Measurements from ENCODE around the gene ITPK1. TPM values are rescaled to one million over a fixed set of nuclear protein-coding genes. Genes with fewer than 3 reads are reported as not detected.

Gene ITPK1
- total RNA-seq, 2 experiments from 2014 or later = 17.8 to 34.7 TPM

DNA sequence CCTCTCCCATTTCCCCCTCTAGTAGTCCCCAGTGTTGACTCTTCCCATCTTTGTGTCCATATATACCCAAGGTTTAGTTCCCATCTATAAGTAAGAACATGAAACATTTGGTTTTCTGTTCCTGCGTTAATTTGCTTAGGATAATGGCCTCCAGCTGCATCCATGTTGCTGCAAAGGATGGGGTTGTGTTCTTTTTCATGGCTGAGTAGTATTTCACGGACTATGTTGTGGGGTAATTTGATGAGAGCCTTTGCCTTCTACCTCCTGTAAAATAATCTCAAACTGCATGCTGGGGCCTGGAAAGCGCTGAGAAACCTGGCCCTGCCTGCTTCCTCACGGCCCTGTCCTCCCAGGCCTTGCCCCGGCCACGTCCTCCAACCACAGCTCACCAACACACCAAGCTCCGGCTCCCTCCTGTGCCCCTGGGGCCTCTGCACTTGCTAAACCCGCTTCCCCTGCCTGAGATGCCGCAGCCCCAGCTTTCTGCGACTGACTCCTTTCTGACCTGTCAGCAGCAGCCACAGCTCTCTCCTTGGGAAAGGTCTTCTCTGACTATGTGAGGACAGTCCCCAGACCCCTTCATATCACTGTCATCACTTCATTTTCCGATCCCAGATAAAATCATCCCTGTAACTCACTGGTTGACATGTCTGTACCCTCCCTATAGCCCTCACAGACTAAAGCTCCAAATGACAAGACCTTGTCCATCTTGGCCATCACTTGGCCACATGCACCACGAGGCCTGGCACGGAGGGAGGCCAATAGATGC lies 19.8 kb downstream of the ITPK1 start:
- no peak for TF ChIP-seq EZH2phosphoT487 (IDR thresholded peaks at IDR 0.05; ENCODE audit: borderline replicate concordance, low read depth, low read length)
- TF ChIP-seq, protein P1, sequence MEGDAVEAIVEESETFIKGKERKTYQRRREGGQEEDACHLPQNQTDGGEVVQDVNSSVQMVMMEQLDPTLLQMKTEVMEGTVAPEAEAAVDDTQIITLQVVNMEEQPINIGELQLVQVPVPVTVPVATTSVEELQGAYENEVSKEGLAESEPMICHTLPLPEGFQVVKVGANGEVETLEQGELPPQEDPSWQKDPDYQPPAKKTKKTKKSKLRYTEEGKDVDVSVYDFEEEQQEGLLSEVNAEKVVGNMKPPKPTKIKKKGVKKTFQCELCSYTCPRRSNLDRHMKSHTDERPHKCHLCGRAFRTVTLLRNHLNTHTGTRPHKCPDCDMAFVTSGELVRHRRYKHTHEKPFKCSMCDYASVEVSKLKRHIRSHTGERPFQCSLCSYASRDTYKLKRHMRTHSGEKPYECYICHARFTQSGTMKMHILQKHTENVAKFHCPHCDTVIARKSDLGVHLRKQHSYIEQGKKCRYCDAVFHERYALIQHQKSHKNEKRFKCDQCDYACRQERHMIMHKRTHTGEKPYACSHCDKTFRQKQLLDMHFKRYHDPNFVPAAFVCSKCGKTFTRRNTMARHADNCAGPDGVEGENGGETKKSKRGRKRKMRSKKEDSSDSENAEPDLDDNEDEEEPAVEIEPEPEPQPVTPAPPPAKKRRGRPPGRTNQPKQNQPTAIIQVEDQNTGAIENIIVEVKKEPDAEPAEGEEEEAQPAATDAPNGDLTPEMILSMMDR (conservative IDR thresholded peaks at IDR 0.05; ENCODE audit: low read length) = no peak
- Histone ChIP-seq H3K9me3 (ENCODE audit: low read length) (no peaks in the 10 kb centered on the region), H3K36me3 (ENCODE audit: insufficient read depth, low read length) (no peaks in the 10 kb centered on the region), H3K27ac (ENCODE audit: low read depth, low read length, poor library complexity, severe bottlenecking) (no peak overlapping the region), H3K9me2 (ENCODE audit: insufficient read depth, low read length) (no peaks in the 10 kb centered on the region), H3K4me3 (ENCODE audit: low read depth, low read length, poor library complexity, severe bottlenecking) (no peak overlapping the region), H2AFZ (ENCODE audit: low read length) (no peak overlapping the region), H3K4me1 (ENCODE audit: insufficient read depth, low read length, poor library complexity, severe bottlenecking) (no peaks in the 10 kb centered on the region), H3K79me2 (ENCODE audit: insufficient read depth, low read depth, low read length) (no peaks in the 10 kb centered on the region), H3K4me2 (ENCODE audit: low read length) (no peak overlapping the region), H4K20me1 (ENCODE audit: insufficient read depth, low read length) (peaks cover 9% of the 10 kb centered on the region; the same call in 1 of the 2 replicates)
- BruUV-seq (replicated peaks) = no TSS peak
- no peak for DNase-seq (ENCODE audit: low spot score)
- ChIA-PET POLR2A (interaction anchor here (0.7 kb wide), 1 partner anchor 273 kb away, joined by 3 read pairs; no protein-coding TSS in a partner anchor), CTCF (ENCODE audit: unreplicated experiment) (no interaction called here)
- intact Hi-C loops (cut with micrococcal nuclease; ENCODE audit: unreplicated experiment) = no loop called here

DNA sequence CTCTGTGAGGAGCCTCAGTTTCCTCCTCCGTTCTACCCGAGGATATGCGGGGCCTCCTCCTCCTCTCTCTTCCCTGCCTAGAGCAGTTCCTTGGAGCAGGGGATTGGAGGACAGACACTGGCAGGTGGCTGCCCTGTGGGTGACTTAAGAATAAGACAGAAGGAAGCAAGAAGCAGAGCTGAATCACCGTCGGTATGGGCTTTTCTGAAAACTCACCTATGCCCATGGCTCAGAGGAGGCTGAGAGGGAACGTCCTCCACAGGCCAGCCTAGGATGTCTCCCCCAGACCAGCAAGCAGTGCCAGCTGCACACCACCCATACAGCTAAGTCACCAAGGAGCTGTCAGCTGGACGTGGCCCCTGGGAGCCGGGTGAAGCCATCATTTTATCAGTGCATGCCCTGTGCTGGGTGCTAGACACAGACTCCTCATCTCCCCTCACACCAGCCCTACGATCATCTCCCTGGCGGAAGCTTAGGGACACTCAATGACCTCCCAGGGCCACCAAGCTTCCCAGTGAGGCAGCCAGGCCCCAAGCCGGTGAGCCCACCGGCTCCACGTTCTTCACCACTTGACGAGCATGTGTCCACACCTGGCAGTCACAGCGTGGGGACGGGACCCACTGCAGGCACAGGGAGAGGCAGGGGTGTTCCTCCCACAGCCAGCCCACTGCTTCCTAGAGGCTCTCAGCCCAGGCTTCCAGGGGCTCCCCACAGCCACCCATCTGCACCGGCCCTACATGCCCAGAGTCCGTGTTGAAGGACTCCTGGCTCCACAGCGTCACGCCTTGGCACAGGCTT lies 21.4 kb downstream of the ITPK1 start:
- no peak for DNase-seq (ENCODE audit: low spot score)
- POLR2A ChIA-PET = no interaction called here
- Histone ChIP-seq H3K79me2 (ENCODE audit: insufficient read depth, low read depth, low read length) (no peaks in the 10 kb centered on the region), H3K4me2 (ENCODE audit: low read length) (no peak overlapping the region), H3K27ac (ENCODE audit: low read depth, low read length, poor library complexity, severe bottlenecking) (no peak overlapping the region), H2AFZ (ENCODE audit: low read length) (no peak overlapping the region), H3K4me1 (ENCODE audit: insufficient read depth, low read length, poor library complexity, severe bottlenecking) (no peaks in the 10 kb centered on the region), H3K4me3 (ENCODE audit: low read depth, low read length, poor library complexity, severe bottlenecking) (no peak overlapping the region), H3K9me3 (ENCODE audit: low read length) (no peaks in the 10 kb centered on the region), H3K9me2 (ENCODE audit: insufficient read depth, low read length) (no peaks in the 10 kb centered on the region), H3K36me3 (ENCODE audit: insufficient read depth, low read length) (no peaks in the 10 kb centered on the region), H4K20me1 (ENCODE audit: insufficient read depth, low read length) (0 out of 2 replicates have a peak, but pooled peaks cover 9% of the 10 kb centered on the region)
- intact Hi-C loops (cut with micrococcal nuclease; ENCODE audit: unreplicated experiment) = no loop called here
- no peak for TF ChIP-seq EZH2phosphoT487 (IDR thresholded peaks at IDR 0.05; ENCODE audit: borderline replicate concordance, low read depth, low read length)
- no TSS peak for BruUV-seq (replicated peaks)
- CTCF ChIA-PET (ENCODE audit: unreplicated experiment) = no interaction called here

DNA sequence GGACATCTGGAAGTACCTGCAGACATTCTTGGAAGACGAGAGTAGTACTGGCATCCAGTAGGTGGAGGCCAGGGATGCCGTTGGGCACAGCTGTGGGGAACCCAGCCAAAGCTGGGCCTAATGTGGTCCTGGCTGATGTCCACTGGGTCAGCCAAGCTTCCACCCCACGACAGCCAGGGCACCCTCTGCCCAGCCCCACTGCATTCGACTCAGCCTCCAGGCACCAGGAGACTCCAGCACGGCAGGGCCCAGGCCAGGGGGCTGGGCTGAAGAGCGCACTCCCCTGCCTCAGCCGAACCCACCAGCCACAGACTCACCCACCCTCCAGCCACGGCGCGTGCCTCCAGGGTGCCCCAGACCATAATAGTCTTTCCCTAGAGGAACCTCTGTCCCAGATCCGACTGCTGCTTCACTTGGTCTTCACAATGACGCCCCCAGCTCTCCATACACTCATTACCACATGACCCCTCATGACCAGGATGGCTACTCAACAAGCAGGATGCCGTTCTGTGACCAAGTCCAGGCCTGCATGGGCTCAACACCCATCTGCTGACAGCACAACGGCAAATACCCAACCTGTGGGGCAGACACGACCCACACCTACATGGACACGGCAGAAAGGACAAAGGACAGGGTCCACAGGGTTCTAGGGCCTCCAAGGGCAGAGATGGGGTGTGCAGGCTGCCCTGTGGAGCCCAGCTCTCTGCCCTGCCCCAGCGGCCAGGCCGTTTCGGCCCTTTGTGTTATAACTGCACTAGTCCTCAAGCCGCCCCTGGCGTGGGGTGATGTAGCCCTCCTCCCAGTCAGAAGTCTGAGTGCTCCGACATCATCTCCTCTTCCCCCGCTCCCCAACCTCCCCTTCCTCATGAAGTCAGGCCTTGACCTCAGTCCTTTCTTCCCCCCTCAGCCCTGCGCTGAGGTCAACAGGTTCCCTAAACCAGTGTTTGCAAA lies 22.8 kb downstream of the ITPK1 start:
- ChIA-PET POLR2A (no interaction called here), CTCF (ENCODE audit: unreplicated experiment) (no interaction called here)

More for the DNA sequence above, 22.8 kb downstream of the ITPK1 start:
- H2AFZ ChIP-seq (ENCODE audit: low read length) = no peak overlapping the region
- no peaks in the 10 kb centered on the region for H3K36me3 ChIP-seq (ENCODE audit: insufficient read depth, low read length)
- TF ChIP-seq, protein P1 (conservative IDR thresholded peaks at IDR 0.05; ENCODE audit: low read length) = no peak
- no peak for TF ChIP-seq EZH2phosphoT487 (IDR thresholded peaks at IDR 0.05; ENCODE audit: borderline replicate concordance, low read depth, low read length)
- DNase-seq (ENCODE audit: low spot score) = no peak
- intact Hi-C loops (cut with micrococcal nuclease; ENCODE audit: unreplicated experiment) = no loop called here
- no peaks in the 10 kb centered on the region for H3K4me1 ChIP-seq (ENCODE audit: insufficient read depth, low read length, poor library complexity, severe bottlenecking)
- no peaks in the 10 kb centered on the region for H3K9me2 ChIP-seq (ENCODE audit: insufficient read depth, low read length)
- H3K27ac ChIP-seq (ENCODE audit: low read depth, low read length, poor library complexity, severe bottlenecking) = no peak overlapping the region
- no peak overlapping the region for H3K4me3 ChIP-seq (ENCODE audit: low read depth, low read length, poor library complexity, severe bottlenecking)
- BruUV-seq (replicated peaks) = no TSS peak
- H3K4me2 ChIP-seq (ENCODE audit: low read length) = no peak overlapping the region
- 0 out of 2 replicates have a peak, but pooled peaks cover 9% of the 10 kb centered on the region for H4K20me1 ChIP-seq (ENCODE audit: insufficient read depth, low read length)
- no peaks in the 10 kb centered on the region for H3K9me3 ChIP-seq (ENCODE audit: low read length)
- H3K79me2 ChIP-seq (ENCODE audit: insufficient read depth, low read depth, low read length) = no peaks in the 10 kb centered on the region

All from OCI-LY7 (cell line).